Choroid plexus epithelial cell (primary cell): ENCODE data around the gene IFT81.

ENCODE experiments used
- DNase-seq: peaks from one replicate; pipeline ENCODE4 v3.0.0-alpha.2; 2010; ENCODE audit warnings: low read depth
- H3K4me3 ChIP-seq: 2 replicates; pipeline ENCODE4 v1.5.1; 2011; ENCODE audit warnings: low read depth, mild to moderate bottlenecking, control low read depth, low read length, moderate library complexity
- TF ChIP-seq, protein P1 (sequence below): conservative IDR thresholded peaks from 2 replicates; pipeline ENCODE4 v1.5.1; 2011; ENCODE audit warnings: low read depth, mild to moderate bottlenecking, control low read depth, inconsistent platforms, low read length, moderate library complexity

Gene IFT81

DNA sequence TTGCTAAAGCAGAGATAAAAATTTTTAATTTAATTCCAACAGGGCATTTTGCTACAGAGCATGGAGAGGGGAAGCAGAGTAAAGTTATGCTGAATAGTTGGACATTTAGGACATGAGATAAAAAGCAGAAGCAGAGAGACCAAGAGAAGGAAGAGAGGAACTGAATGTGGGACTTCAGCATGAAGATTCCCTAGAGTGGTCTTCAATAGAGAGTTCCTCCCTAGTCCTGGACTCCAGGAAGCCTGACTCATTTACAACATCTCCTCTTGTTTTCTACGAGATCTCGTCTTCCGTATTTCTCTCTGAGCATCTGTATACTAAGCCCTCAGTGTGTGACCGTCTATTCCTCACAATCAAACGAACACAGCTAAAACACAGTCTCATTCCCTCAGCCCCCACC is 35.2 kb upstream of the IFT81 start:
- TF ChIP-seq, protein P1, sequence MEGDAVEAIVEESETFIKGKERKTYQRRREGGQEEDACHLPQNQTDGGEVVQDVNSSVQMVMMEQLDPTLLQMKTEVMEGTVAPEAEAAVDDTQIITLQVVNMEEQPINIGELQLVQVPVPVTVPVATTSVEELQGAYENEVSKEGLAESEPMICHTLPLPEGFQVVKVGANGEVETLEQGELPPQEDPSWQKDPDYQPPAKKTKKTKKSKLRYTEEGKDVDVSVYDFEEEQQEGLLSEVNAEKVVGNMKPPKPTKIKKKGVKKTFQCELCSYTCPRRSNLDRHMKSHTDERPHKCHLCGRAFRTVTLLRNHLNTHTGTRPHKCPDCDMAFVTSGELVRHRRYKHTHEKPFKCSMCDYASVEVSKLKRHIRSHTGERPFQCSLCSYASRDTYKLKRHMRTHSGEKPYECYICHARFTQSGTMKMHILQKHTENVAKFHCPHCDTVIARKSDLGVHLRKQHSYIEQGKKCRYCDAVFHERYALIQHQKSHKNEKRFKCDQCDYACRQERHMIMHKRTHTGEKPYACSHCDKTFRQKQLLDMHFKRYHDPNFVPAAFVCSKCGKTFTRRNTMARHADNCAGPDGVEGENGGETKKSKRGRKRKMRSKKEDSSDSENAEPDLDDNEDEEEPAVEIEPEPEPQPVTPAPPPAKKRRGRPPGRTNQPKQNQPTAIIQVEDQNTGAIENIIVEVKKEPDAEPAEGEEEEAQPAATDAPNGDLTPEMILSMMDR: no peak
- no peak for DNase-seq
- no peak overlapping the region for H3K4me3 ChIP-seq

DNA sequence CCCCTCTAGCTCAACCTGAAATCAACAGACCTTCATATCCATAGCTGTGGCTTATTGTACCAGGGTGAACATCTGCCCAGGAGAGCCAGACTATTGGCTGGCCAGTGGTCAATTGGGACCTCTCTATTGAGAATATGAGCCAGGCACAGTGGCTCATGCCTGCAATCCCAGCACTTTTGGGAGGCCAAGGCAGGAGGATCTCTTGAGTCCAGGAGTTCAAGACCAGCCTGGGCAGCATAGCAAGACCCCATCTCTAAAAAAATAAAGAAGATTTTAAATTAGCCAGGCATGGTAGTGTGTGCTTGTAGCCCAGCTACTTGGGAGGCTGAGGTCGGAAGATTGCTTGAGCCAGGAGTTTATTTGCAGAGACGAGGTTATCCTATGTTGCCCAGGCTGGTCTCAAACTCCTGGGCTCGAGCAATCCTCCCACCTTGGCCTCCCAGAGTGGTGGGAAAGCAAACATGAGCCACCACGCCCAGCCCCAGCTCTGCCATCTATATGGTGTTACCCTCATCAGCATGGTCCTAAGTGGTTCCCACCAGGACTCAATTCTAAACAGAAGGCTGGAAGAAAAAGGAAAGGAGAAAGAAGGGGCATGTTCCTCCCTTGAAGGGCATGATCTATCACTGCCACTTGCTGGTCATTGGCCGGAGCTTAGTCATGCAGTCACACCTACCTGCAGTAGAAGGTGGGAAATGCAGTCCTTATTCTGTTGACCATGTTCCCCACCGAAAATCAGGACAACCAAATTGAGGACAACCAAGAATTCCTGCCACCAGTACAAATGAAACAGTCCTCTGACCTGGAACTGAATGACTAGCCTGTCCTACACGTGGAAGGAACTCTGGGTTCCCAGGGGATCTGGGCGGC is 33.7 kb upstream of the IFT81 start:
- no peak overlapping the region for H3K4me3 ChIP-seq
- no peak for DNase-seq
- TF ChIP-seq, protein P1: no peak

DNA sequence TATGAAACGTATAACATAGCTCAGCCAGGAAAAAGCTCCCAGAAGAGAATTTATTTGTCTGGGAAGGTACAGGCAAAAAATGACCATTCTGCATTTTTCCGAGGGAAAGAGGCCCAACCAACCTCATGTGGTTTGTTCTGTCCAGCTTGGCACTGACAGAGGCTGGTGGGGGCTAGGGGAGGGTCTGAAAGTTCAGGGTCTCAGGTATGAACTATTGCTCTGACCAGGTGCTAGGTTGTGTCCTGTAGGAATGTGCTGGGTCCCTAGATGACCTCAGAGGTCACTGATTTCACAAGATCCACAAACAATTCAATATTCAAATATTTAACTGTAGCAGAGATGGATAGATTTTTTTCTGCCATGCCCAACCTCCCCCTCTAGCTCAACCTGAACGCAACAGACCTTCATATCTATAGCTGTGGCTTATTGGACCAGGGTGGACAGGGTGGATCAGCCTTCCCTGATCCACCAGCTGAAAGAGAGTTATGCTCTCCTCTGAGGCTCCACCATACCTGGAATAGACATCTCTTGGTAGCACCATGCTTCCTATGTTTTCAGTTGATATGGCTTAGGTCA is 32.9 kb upstream of the IFT81 start:
- no peak for DNase-seq
- TF ChIP-seq, protein P1: no peak
- no peak overlapping the region for H3K4me3 ChIP-seq

DNA sequence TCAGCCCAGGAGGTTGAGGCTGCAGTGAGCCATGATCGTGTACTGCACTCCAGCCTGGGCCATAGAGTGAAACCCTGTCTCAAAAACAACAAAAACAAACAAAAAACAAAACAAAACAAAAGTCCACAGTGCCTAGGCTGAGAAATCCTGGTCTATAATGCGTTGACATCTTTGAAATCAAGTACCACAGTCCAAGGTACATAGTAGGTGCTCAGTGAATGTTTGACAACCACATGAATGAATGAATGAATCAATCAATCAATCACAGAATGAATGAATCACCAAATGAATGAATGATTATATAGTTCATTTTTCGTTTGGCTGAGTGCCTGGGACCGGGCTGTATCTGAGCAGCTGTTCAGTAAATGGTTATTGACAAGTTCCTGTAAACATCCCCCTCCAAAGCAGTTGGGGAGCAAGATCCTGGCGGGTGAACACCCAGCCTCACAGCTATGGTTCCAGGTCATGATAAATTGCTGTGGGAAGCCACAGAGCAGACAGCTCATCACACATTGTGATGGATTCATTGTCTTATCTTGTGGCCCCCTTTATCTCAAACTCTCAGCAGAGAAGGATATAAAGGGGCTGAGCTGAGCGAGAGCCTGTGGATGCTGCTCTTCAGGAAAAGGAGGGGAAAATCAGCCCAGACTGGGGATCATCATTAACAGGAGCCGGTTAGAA is 30.4 kb upstream of the IFT81 start:
- TF ChIP-seq, protein P1: no peak

DNA sequence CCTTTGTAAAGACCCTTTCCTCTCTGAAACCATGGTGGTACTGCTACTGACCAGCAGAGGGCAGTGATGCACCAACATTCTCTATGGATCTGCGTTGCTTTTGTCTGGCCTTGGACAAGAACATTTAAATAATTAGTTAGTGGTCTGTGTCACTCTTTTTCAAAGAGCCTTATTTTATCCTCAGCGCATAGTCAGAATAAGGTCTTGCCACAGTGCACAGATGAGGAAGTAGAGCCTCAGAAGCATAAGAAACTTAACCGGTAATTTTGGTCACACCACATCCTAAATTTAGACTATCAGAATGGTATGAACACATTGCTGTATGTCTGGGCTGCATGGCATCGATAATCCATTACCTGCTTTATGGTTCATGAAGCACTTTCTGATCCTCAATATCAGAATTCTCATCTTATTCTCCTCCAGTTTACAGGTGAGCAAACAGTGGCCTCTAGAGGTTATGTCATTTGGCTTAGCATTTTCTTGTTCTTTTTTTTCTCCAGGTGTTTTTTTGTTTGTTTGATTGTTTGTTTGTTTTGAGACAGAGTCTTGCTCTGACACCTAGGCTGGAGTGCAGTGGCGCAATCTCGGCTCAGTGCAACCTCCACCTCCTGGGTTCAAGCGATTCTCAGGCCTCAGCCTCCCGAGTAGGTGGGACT is 23.7 kb upstream of the IFT81 start:
- TF ChIP-seq, protein P1: peak; percentile 94
- DNase-seq: peak; percentile 88
- H3K4me3 ChIP-seq: no peak overlapping the region

More for the DNA sequence above, 30.4 kb upstream of the IFT81 start:
- no peak for DNase-seq
- no peak overlapping the region for H3K4me3 ChIP-seq

DNA sequence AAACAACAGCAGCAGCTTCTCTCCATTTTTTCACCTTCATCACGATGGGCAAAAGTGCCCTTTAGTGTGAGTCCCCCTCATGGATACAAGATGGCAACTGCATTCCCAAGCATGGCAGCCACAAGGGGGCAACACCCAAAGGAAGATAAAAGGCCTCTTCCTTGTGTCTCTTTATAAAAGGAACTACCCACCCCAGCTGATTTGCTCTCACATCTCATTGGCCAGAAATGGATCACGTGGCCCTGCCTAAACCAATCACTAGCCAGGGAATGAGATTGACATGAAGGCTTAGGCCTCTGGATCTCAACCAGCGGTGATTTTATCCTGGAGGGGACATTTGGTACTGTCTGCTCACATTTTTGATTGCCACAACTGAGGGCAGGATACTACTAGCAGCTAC is 21.9 kb upstream of the IFT81 start:
- TF ChIP-seq, protein P1: peak; percentile 65
- no peak overlapping the region for H3K4me3 ChIP-seq
- DNase-seq: peak; percentile 77
